HG02943 (cell line): ENCODE results near the gene ABCF1.
A peak's percentile ranks its signal among the peaks of the same experiment; 100 is the strongest.
"Not testable (repeated sequence)": the region's sequence is repeated elsewhere in the genome, so short reads cannot be mapped to it uniquely, and the experiment has no call there.

Source experiments
- ATAC-seq: cut with Tn5 transposase; IDR thresholded peaks from one replicate; pipeline ENCODE4 v1.9.1; 2021; ENCODE audit warnings: mild to moderate bottlenecking, low read depth, moderate library complexity; ENCODE audit not compliant: unreplicated experiment

ABCF1 gene

DNA sequence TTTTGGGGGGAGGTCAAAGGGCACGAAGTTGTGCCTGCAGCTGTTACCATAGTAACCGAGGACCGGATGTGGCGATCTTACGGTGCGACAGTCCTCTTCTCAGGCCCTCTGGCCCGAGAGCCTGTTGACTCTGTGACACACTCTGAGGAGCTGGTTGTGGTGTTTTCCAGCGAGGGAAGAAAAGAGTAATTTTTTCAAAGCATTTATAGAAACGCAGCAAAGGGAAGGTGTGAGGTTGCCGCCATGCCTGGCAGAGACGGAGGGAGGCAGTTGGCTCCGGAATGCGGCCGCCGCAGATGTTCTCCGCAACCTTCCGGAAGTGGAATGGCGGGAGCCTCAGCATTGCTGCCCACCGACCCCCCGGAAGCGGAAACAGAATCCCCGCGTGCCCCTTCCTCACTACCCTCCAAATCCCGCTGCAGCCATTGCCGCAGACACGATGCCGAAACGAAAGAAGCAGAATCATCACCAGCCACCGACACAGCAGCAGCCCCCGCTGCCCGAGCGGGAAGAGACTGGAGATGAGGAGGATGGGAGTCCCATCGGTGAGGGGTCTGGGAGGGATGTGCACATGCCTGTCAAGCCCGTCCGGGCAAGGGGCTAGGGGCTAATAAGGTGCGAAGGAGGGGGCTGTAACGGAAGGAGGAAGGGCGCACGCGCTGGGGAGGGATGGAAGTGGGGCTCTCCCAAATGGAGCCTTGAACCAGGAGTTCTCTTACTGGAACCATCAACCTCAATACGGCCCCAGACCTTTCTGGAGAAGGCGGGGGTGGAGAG is 14.1 kb upstream of the ABCF1 start, which contains the start of gene PRR3:
PRR3 (plus strand) TSS at position 390 of the 777 bp plus-strand sequence; CDS start at position 440, 50 bp downstream.
- ATAC-seq: peak; percentile 62

GRCh38 chr6:30557683-30557981 is 13.6 kb upstream of the ABCF1 start:
- no peak for ATAC-seq

GRCh38 chr6:30560930-30561329 is 10.3 kb upstream of the ABCF1 start:
- ATAC-seq: no peak

DNA sequence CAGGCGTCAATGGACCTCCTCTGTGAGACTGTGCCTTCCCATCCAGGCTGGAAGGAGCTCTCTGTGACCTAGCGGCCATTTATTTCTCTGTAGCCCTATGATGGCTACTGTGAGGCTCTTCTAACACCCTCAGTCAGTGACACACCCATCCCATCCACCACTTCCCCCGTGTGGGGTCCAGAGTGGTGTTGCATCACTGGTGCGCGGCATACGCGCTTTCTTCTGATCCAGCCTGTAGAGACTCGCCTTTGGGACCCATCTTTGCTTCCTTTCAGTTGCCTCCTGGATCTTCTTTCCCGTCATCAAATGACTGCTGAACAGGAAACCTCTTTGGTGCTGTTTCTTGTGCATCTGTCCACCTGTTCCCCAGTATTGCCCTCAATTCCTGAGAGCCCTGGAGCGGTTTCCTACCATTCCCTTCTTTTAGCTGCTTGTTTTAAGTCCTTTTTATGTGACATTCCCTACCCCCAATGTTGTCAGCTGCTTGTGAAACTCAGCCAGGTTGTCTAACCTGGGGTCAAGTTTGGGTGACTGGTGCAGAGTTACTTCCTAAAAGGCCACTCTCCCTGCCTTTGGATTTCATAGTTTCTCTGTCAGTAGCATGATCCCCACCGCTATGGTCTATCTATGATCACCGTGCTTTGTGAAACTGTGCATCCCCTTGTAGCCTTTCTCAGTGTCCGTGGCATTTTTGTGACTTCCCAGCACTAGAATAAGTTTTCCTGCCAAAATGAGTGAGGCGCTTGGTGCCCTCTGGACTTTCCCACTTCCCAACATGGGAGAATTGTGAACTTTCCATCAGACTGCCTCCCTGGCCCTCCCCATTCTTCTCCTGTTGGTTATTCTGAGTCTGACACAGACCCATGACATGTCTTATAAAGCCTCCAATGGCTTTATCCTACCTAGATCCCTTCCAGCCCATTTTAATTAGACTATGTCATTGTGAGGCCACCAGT is 8.5 kb upstream of the ABCF1 start:
- no peak for ATAC-seq

GRCh38 chr6:30564114-30564513 is 7.1 kb upstream of the ABCF1 start:
- ATAC-seq: no peak

GRCh38 chr6:30565772-30566171 is 5.5 kb upstream of the ABCF1 start:
- no peak for ATAC-seq

- ATAC-seq: no peak
These were observed 3.0 kb upstream of the ABCF1 start for GRCh38 chr6:30568245-30568644.

GRCh38 chr6:30570263-30570662 is 979 bp upstream of the ABCF1 start:
- no peak for ATAC-seq

DNA sequence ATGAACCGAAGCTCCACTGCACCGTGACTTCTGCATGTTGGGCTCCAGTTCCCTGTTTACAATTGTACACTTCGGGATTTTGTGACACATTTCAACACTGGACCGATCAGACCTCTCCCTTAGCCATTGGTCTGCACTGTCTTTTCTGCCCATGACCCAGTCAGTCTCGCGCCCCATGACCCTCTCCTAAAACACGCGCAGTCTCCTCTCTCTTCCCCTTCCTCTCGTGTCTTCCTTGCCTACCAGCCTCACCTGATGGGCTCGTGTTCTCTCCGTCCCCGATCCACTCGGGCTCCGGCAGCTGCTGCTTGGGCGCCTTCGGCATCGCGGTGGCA is 535 bp upstream of the ABCF1 start:
- ATAC-seq: peak; percentile 20

- no peak for ATAC-seq
These were observed 480 bp downstream of the ABCF1 start for GRCh38 chr6:30571762-30572082.

GRCh38 chr6:30572148-30572547 is 906 bp downstream of the ABCF1 start:
- no peak for ATAC-seq

DNA sequence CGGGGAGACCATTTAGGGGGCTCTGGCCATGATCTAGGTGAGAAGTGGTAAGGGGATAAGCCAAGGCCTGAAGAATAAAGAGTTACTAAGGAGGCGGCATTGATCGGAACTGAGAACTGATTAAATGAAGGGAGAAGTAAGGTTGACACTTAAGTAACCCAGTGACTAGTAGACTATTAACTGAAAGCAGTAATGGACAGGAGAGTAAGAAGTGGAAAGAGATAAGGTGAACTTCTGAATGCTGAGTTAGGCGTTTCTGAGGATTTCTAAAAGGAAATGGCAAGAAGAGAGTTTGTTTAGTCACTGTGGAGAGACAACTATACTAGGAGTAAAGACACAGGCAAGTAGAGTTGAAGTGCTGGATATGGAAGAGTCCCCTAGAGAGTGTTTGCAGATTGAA is 1.9 kb downstream of the ABCF1 start:
- ATAC-seq: no peak

DNA sequence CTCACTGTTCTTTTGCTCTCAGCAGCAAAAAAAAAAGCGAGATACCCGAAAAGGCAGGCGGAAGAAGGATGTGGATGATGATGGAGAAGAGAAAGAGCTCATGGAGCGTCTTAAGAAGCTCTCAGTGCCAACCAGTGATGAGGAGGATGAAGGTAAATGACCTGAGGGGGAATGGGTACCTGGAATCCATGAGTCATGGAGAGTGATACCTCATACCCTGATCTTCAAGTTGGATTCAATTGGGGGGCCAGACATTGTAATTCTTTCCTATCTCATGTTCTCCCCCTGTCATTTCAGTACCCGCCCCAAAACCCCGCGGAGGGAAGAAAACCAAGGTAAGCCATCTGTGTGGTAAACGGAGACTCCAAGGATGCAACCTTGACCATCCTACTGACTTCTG is 6.8 kb downstream of the ABCF1 start:
- no peak for ATAC-seq

DNA sequence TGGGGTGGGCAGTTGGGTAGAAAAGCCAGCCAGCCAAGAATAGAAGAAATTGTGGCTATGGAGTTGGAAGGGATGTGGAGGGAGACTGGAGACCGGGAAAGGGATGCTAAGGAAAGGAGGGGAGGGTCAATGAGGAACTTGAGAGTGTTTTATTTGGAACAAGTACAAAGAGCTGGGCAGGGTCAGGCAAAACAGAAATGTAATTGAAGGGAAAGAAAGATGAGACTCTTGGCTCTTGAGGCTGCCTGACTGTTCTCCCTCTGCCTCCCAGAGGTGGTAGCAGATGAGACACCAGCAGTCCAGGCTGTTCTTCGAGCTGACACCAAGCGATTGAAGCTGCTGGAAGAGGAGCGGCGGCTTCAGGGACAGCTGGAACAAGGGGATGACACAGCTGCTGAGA is 12.7 kb downstream of the ABCF1 start:
- no peak for ATAC-seq

DNA sequence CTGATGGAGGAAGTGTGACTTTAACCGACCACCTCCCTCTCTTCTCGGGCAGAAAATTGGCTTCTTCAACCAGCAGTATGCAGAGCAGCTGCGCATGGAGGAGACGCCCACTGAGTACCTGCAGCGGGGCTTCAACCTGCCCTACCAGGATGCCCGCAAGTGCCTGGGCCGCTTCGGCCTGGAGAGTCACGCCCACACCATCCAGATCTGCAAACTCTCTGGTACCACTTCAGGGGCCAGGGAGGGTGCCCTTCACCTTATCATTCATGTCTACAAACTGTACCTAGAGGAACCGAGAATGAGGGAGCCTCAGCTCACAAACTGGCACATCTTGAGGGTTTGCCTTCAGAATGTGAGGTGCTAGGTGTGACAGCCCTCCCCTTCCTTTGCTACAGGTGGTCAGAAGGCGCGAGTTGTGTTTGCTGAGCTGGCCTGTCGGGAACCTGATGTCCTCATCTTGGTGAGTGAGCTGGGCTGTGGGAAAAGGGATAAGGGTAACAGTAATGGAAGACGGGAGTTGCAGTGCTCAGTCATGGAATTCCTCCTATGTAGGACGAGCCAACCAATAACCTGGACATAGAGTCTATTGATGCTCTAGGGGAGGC is 18.6 kb downstream of the ABCF1 start:
- no peak for ATAC-seq

DNA sequence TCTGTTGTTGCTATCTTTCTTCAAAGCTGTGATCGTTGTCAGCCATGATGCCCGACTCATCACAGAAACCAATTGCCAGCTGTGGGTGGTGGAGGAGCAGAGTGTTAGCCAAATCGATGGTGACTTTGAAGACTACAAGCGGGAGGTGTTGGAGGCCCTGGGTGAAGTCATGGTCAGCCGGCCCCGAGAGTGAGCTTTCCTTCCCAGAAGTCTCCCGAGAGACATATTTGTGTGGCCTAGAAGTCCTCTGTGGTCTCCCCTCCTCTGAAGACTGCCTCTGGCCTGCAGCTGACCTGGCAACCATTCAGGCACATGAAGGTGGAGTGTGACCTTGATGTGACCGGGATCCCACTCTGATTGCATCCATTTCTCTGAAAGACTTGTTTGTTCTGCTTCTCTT is 19.3 kb downstream of the ABCF1 start:
- ATAC-seq: no peak

DNA sequence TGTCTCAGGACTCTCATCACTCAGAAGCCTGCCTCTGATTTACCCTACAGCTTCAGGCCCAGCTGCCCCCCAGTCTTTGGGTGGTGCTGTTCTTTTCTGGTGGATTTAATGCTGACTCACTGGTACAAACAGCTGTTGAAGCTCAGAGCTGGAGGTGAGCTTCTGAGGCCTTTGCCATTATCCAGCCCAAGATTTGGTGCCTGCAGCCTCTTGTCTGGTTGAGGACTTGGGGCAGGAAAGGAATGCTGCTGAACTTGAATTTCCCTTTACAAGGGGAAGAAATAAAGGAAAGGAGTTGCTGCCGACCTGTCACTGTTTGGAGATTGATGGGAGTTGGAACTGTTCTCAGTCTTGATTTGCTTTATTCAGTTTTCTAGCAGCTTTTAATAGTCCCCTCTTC is 19.8 kb downstream of the ABCF1 start:
- ATAC-seq: no peak

DNA sequence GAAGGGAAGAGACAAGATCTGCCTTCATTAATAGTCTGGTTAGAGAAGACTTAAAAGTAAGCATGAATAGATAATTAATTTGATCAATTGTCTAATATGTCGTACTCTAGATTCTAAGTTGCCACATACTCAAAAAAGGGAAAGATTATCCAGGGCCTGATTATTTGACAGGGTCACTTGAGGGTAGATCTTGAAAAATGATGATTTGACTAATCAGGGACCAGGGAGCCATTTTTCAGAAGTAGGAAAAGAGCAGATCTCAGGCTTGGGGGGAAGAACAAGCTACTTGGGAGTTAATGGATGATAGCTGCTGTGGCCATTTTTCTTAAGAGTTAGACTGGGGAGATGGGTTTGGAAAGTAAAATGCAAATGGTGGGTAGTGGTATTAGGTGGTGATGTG is 21.0 kb downstream of the ABCF1 start:
- ATAC-seq: no peak

GRCh38 chr6:30597315-30598144 is 26.3 kb downstream of the ABCF1 start:
- ATAC-seq: not testable (repeated sequence)

DNA sequence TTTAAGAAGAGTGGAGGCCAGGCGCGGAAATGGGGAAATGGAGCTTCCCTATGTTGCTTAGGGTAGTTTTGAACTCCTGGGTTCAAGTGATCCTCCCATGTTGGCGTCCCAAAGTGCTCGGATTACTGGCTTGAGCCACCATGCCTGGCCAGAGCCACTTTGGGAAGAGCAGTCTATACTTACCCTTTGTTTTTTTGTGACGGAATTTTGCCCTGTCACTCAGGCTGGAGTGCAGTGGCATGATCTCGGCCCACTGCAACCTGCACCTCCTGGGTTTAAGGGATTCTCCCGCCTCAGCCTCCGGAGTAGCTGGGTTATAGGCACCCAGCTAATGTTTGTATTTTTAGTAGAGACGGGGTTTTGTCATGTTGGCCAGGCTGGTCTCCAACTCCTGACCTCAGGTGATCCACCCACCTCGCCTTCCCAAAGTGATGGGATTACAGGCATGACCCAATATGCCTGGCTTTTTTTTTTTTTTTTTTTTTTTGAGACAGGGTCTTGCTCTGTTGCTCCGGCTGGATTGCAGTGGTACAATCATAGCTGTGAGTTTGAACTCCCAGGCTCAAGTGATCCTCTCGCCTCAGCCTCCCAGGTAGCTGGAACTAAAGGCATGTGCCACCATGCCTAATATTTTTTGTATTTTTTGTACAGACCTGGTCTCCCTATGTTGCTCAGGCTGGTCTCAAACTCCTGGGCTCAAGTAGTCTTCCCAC is 27.8 kb downstream of the ABCF1 start:
- ATAC-seq: no peak
